Measurements from ENCODE around the gene DNAJC9.

Gene DNAJC9

GRCh38 chr10:73238990-73239566, 8.0 kb downstream of the DNAJC9 start:
- no peak for DNase-seq (ENCODE audit: low read depth)

- no peak for DNase-seq (ENCODE audit: low read depth)
Measured at GRCh38 chr10:73234695-73235094, 12.4 kb downstream of the DNAJC9 start.

- DNase-seq (ENCODE audit: low read depth) = no peak
Measured at GRCh38 chr10:73233883-73234282, 13.2 kb downstream of the DNAJC9 start.

GRCh38 chr10:73232887-73233286, 14.2 kb downstream of the DNAJC9 start:
- no peak for DNase-seq (ENCODE audit: low read depth)

- no peak for DNase-seq (ENCODE audit: low read depth)
Measured at GRCh38 chr10:73229567-73229966, 17.5 kb downstream of the DNAJC9 start.

- DNase-seq (ENCODE audit: low read depth) = no peak
Measured at GRCh38 chr10:73228247-73228646, 18.8 kb downstream of the DNAJC9 start.

GRCh38 chr10:73226663-73227062, 20.4 kb downstream of the DNAJC9 start:
- no peak for DNase-seq (ENCODE audit: low read depth)

GRCh38 chr10:73225518-73225917, 21.5 kb downstream of the DNAJC9 start:
- DNase-seq (ENCODE audit: low read depth) = no peak

- DNase-seq (ENCODE audit: low read depth) = no peak
Measured at GRCh38 chr10:73220989-73221388, 26.1 kb downstream of the DNAJC9 start.

GRCh38 chr10:73219384-73219783, 27.7 kb downstream of the DNAJC9 start:
- no peak for DNase-seq (ENCODE audit: low read depth)

GRCh38 chr10:73218431-73219191, 28.4 kb downstream of the DNAJC9 start:
- DNase-seq (ENCODE audit: low read depth) = no peak

GRCh38 chr10:73217628-73218027, 29.4 kb downstream of the DNAJC9 start:
- DNase-seq (ENCODE audit: low read depth) = no peak

GRCh38 chr10:73215749-73216148, 31.3 kb downstream of the DNAJC9 start:
- DNase-seq (ENCODE audit: low read depth) = no peak

- DNase-seq (ENCODE audit: low read depth) = no peak
Measured at GRCh38 chr10:73211106-73211811, 35.8 kb downstream of the DNAJC9 start.

GRCh38 chr10:73210395-73211105, 36.5 kb downstream of the DNAJC9 start:
- DNase-seq (ENCODE audit: low read depth) = no peak

- DNase-seq (ENCODE audit: low read depth) = no peak
Measured at GRCh38 chr10:73209705-73210104, 37.4 kb downstream of the DNAJC9 start.

GRCh38 chr10:73207883-73208282, 39.2 kb downstream of the DNAJC9 start:
- no peak for DNase-seq (ENCODE audit: low read depth)

GRCh38 chr10:73206385-73206784, 40.7 kb downstream of the DNAJC9 start:
- no peak for DNase-seq (ENCODE audit: low read depth)

GRCh38 chr10:73205890-73206289, 41.2 kb downstream of the DNAJC9 start:
- no peak for DNase-seq (ENCODE audit: low read depth)

GRCh38 chr10:73205081-73205480, 42.0 kb downstream of the DNAJC9 start:
- DNase-seq (ENCODE audit: low read depth) = no peak

All from stimulated activated CD8-positive, alpha-beta memory T cell treated with anti-CD3 and anti-CD28 coated beads, Interleukin-12 subunit alpha, Interleukin-12 subunit beta, amount 100 ng/mL, for 1 hour (primary cell).